K562 (cell line): ENCODE data around the gene FKBP15. TPM values are rescaled to one million over a fixed set of nuclear protein-coding genes. Genes with fewer than 3 reads are reported as not detected.

Source experiments
- ATF7 ChIP-seq: fragments of 450-650 bp; IDR thresholded peaks from 2 replicates; pipeline ENCODE4 v1.7.1; 2014; ENCODE audit warnings: mild to moderate bottlenecking, moderate library complexity
- ETV1 ChIP-seq: fragments of 450-650 bp; conservative IDR thresholded peaks from 2 replicates; pipeline ENCODE4 v1.6.1; 2016; ENCODE audit warnings: missing genetic modification characterization, control low read depth, low read depth, missing compliant biosample characterization
- FOXP1 ChIP-seq: sonication (generic); formaldehyde crosslinking; IDR thresholded peaks from 2 replicates; pipeline ENCODE4 v1.8.0; 2022; ENCODE audit warnings: mild to moderate bottlenecking, missing genetic modification reagents
- HMG20A ChIP-seq: fragments of 450-650 bp; formaldehyde crosslinking; conservative IDR thresholded peaks from 2 replicates; pipeline ENCODE4 v1.4.0; 2020; ENCODE audit warnings: mild to moderate bottlenecking, mixed read lengths
- HNRNPUL1 ChIP-seq: fragments of 200-400 bp; formaldehyde crosslinking; IDR thresholded peaks from 2 replicates; pipeline ENCODE4 v1.6.1; 2017; ENCODE audit warnings: low read length
- NR4A1 ChIP-seq, 2 experiments: fragments of 250-450 bp in 1 of 2; fragments of 450-650 bp in 1 of 2; sonication (Bioruptor Pico) in 1 of 2; IDR thresholded peaks; 2 replicates each; pipeline versions ENCODE4 v1.4.0 to v1.6.1; 2016 to 2020; ENCODE audit warnings: mild to moderate bottlenecking in 2 of 2, missing compliant biosample characterization in 1 of 2, missing genetic modification characterization in 1 of 2, moderate library complexity in 1 of 2
- RB1 ChIP-seq: fragments of 450-650 bp; IDR thresholded peaks from 2 replicates; pipeline ENCODE4 v1.6.1; 2017; ENCODE audit warnings: low read depth, mild to moderate bottlenecking
- RBM14 ChIP-seq: fragments of 200-400 bp; formaldehyde crosslinking; IDR thresholded peaks from 2 replicates; pipeline ENCODE4 v1.6.1; 2018; ENCODE audit warnings: low read depth, mild to moderate bottlenecking, low read length, moderate library complexity, borderline replicate concordance; ENCODE audit not compliant: insufficient read depth
- SIX5 ChIP-seq, 2 experiments: IDR thresholded peaks; 2 replicates each; pipeline ENCODE4 v1.6.1; 2011; ENCODE audit warnings: low read length in 2 of 2, borderline replicate concordance in 1 of 2, low read depth in 1 of 2, mild to moderate bottlenecking in 1 of 2, moderate library complexity in 1 of 2; ENCODE audit not compliant: insufficient read depth in 1 of 2
- TAL1 ChIP-seq: fragments of 450-650 bp; IDR thresholded peaks from 2 replicates; pipeline ENCODE4 v1.6.1; 2016; ENCODE audit warnings: mild to moderate bottlenecking
- TRIM28 ChIP-seq: fragments of 450-650 bp; IDR thresholded peaks from 2 replicates; pipeline ENCODE4 v1.6.1; 2017
- ZFP30 ChIP-seq: fragments of 250-450 bp; sonication (Bioruptor Pico); IDR thresholded peaks from 2 replicates; pipeline ENCODE4 v1.8.0; 2022; ENCODE audit warnings: moderate library complexity, mild to moderate bottlenecking, inconsistent platforms, borderline replicate concordance
- ZNF174 ChIP-seq: fragments of 250-450 bp; sonication (Bioruptor Pico); IDR thresholded peaks from 2 replicates; pipeline ENCODE4 v1.4.0; 2020; ENCODE audit warnings: mild to moderate bottlenecking
- ZNF274 ChIP-seq: IDR thresholded peaks from 2 replicates; pipeline ENCODE4 v1.6.1; 2011; ENCODE audit warnings: low read depth, mild to moderate bottlenecking, low read length, moderate library complexity, borderline replicate concordance
- ZNF644 ChIP-seq: fragments of 200-800 bp; sonication (Bioruptor generic); IDR thresholded peaks from 2 replicates; pipeline ENCODE4 v1.6.1; 2016; ENCODE audit warnings: low read depth, missing genetic modification characterization, missing compliant biosample characterization
- polyA plus RNA-seq, 8 experiments: library from polyadenylated mRNA; depleted of rRNA in 4 of 8; stranded (reverse) in 5 of 8; unstranded in 3 of 8; fragments of >200 nt; fragmentation: Nextera tagmentation in 2 of 8; fragmentation: Illumina TruSeq in 1 of 8; extraction: Ambion mirVana in 2 of 8; extraction: Trizol in 1 of 8; gene quantifications; 2 replicates each; pipeline versions ENCODE4 v1.2.1 to v1.2.3, GENCODE V29; 2011 to 2014; ENCODE audit warnings: inconsistent platforms in 1 of 8, missing spikeins in 1 of 8
- total RNA-seq, 7 experiments: library from RNA; depleted of rRNA in 6 of 7; stranded (reverse); fragments of >200 nt in 6 of 7; fragmentation: Illumina TruSeq in 2 of 7; extraction: Trizol in 2 of 7; gene quantifications; 2 replicates each; pipeline versions ENCODE4 v1.2.1 to v1.2.3, GENCODE V29; 2011 to 2021; ENCODE audit warnings: low replicate concordance in 1 of 7
- TF ChIP-seq, protein P1 (sequence below): fragments of 250-450 bp; sonication (Bioruptor Pico); IDR thresholded peaks from 2 replicates; pipeline ENCODE4 v1.5.0; 2021; ENCODE audit warnings: mild to moderate bottlenecking, moderate library complexity
- TF ChIP-seq, protein P2 (sequence below): fragments of 450-650 bp; formaldehyde crosslinking; IDR thresholded peaks from 2 replicates; pipeline ENCODE4 v1.4.0; 2020; ENCODE audit warnings: mild to moderate bottlenecking, moderate library complexity
- TF ChIP-seq, protein P3 (sequence below): sonication (generic); formaldehyde crosslinking; IDR thresholded peaks from 2 replicates; pipeline ENCODE4 v1.8.1; 2023; ENCODE audit warnings: mild to moderate bottlenecking, missing genetic modification reagents
- TF ChIP-seq, protein P4 (sequence below): fragments of 250-450 bp; sonication (Bioruptor Pico); IDR thresholded peaks from 2 replicates; pipeline ENCODE4 v1.5.0; 2021

Gene FKBP15
- total and polyA plus RNA-seq, 9 of the 15 experiments (the other 6 are each of a cell fraction or from before 2014, with no cell fraction given): 8.7 to 38.0 (median 18.9) TPM

DNA sequence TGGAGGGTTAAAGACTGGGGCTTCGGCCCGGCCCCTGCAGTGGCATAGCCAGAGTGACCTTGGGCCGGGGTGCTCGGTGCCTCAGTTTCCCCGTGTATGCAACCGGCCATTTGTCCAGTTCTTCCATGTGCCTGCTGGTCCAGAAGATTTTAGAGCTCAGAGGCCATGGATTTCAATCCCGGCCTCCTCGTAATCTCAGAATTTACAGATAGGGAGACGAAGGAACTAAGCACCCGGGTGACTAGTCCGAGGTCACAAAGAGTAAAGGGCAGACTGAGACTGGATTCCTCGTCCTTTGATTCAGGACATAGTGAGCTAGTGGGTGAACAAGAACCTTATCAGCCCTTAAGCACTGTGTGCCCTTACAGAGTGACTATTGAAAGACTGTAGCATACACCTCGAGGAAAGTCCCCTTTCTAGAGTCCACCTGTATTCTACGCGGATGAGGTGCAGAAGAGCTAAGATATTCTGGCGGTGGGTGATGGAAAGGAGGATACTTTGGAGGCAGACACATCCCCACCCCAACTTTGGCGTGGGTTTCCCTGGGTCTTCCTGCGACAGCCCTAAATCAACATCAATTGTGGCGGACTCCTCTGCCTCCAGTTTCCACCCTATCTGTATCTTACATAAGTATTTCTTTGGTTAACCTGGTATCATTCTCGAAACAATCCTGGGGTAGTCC lies 864 bp upstream of the FKBP15 start (continued):
- TF ChIP-seq, protein P1, sequence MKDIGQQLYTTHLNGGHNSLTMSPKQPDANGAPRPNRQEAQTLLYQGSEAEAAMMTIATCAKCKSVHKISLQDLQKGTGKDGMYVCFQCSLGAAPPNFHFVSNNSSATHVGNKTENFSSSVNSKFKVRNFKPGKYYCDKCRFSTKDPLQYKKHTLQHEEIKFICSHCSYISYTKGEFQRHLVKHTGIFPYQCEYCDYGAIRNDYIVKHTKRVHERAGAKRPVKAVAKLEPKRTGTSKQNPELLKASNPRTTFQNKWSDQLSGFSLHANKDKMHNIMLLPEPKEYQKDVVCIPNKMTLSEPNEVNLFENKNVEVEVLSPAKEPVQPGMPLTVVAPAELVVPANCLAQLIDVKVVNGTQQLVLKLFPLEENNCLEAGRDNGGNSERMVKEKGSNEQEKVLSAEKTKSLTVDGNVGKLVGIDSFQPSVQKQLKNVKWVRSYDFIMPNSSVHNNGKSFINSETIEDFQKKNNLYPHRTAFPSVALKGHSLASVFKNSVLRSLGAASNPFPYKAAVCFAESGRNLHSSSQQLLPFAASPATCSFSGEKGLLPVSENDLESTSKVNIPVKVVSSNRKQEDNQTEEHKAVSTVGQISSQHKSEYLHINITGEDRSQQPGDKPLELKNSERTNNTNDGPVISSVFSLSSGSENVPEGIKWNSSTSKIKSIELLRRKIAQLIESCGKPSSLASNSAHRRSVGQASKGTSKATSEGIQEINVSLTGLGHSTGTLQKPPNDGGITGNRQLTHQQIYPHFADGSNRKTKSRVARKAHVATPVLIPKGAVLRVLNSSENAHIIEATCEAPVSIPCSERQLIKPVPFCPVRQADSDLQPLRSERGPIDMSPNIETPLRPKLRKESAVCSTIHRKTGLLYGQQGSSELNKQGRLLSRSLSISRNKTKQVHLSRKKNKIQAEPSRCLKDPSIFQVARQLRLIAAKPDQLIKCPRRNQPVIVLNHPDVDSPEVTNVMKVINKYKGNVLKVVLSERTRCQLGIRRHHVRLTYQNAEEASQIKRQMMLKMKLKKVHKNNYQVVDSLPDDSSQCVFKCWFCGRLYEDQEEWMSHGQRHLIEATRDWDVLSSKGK (CRISPR knock-in tag): no peak
- TF ChIP-seq, protein P2, sequence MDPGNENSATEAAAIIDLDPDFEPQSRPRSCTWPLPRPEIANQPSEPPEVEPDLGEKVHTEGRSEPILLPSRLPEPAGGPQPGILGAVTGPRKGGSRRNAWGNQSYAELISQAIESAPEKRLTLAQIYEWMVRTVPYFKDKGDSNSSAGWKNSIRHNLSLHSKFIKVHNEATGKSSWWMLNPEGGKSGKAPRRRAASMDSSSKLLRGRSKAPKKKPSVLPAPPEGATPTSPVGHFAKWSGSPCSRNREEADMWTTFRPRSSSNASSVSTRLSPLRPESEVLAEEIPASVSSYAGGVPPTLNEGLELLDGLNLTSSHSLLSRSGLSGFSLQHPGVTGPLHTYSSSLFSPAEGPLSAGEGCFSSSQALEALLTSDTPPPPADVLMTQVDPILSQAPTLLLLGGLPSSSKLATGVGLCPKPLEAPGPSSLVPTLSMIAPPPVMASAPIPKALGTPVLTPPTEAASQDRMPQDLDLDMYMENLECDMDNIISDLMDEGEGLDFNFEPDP (CRISPR knock-in tag): no peak
- no peak for TF ChIP-seq HMG20A (CRISPR knock-in tag)
- TF ChIP-seq HNRNPUL1: no peak
- no peak for TF ChIP-seq NR4A1 (CRISPR knock-in tag; IDR thresholded peaks at IDR 0.05)
- no peak for TF ChIP-seq NR4A1 (tag; IDR thresholded peaks at IDR 0.05)
- TF ChIP-seq TRIM28: no peak
- TF ChIP-seq ZFP30 (CRISPR knock-in tag): no peak
- no peak for TF ChIP-seq SIX5 (IDR thresholded peaks at IDR 0.05; ENCODE audit: borderline replicate concordance in 1 of 2, insufficient read depth in 1 of 2, low read depth in 1 of 2, low read length in 2 of 2)
- TF ChIP-seq ZNF174 (CRISPR knock-in tag): no peak
- TF ChIP-seq ZNF644 (tag): no peak
- TF ChIP-seq, protein P3, sequence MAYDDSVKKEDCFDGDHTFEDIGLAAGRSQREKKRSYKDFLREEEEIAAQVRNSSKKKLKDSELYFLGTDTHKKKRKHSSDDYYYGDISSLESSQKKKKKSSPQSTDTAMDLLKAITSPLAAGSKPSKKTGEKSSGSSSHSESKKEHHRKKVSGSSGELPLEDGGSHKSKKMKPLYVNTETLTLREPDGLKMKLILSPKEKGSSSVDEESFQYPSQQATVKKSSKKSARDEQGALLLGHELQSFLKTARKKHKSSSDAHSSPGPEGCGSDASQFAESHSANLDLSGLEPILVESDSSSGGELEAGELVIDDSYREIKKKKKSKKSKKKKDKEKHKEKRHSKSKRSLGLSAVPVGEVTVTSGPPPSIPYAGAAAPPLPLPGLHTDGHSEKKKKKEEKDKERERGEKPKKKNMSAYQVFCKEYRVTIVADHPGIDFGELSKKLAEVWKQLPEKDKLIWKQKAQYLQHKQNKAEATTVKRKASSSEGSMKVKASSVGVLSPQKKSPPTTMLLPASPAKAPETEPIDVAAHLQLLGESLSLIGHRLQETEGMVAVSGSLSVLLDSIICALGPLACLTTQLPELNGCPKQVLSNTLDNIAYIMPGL (CRISPR knock-in tag): peak; percentile 67; the same call in 1 of the 2 replicates
- TF ChIP-seq ETV1 (tag): no peak
- TF ChIP-seq RB1: no peak
- TF ChIP-seq FOXP1 (CRISPR knock-in tag): no peak
- TF ChIP-seq ATF7: no peak
- peak; percentile 66 for TF ChIP-seq TAL1
- TF ChIP-seq RBM14: no peak
- TF ChIP-seq, protein P4, sequence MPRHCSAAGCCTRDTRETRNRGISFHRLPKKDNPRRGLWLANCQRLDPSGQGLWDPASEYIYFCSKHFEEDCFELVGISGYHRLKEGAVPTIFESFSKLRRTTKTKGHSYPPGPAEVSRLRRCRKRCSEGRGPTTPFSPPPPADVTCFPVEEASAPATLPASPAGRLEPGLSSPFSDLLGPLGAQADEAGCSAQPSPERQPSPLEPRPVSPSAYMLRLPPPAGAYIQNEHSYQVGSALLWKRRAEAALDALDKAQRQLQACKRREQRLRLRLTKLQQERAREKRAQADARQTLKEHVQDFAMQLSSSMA (CRISPR knock-in tag): no peak
- TF ChIP-seq ZNF274: no peak
